Measurements from ENCODE around the gene PARP1.

Gene PARP1

GRCh38 chr1:226407497-226408284 lies at the start of gene PARP1:
TSS of gene PARP1 (minus strand) at chr1:226408093. CDS start at chr1:226407929, 164 bp downstream.
- DNase-seq = peak; percentile 89
- in situ Hi-C loops (cut with HindIII; ENCODE audit: low pct_ligation_motif_present, low pct_unique_long_range_greater_than_20kb, low sequenced_read_pairs) = no loop called here

GRCh38 chr1:226457307-226457712 lies 49.4 kb upstream of the PARP1 start:
- DNase-seq = no peak
- in situ Hi-C loops (cut with HindIII; ENCODE audit: low pct_ligation_motif_present, low pct_unique_long_range_greater_than_20kb, low sequenced_read_pairs) = no loop called here

GRCh38 chr1:226455843-226456242 lies 48.0 kb upstream of the PARP1 start:
- DNase-seq = no peak
- in situ Hi-C loops (cut with HindIII; ENCODE audit: low pct_ligation_motif_present, low pct_unique_long_range_greater_than_20kb, low sequenced_read_pairs) = no loop called here

- DNase-seq = no peak
- in situ Hi-C loops (cut with HindIII; ENCODE audit: low pct_ligation_motif_present, low pct_unique_long_range_greater_than_20kb, low sequenced_read_pairs) = no loop called here
Measured at GRCh38 chr1:226454349-226454748, 46.5 kb upstream of the PARP1 start.

- in situ Hi-C loops (cut with HindIII; ENCODE audit: low pct_ligation_motif_present, low pct_unique_long_range_greater_than_20kb, low sequenced_read_pairs) = no loop called here
- DNase-seq = no peak
Measured at GRCh38 chr1:226453015-226453704, 45.3 kb upstream of the PARP1 start.

GRCh38 chr1:226450688-226451087 lies 42.8 kb upstream of the PARP1 start:
- no peak for DNase-seq
- in situ Hi-C loops (cut with HindIII; ENCODE audit: low pct_ligation_motif_present, low pct_unique_long_range_greater_than_20kb, low sequenced_read_pairs) = no loop called here

GRCh38 chr1:226449823-226450222 lies 41.9 kb upstream of the PARP1 start:
- in situ Hi-C loops (cut with HindIII; ENCODE audit: low pct_ligation_motif_present, low pct_unique_long_range_greater_than_20kb, low sequenced_read_pairs) = no loop called here

GRCh38 chr1:226447932-226448665 lies 40.2 kb upstream of the PARP1 start:
- no peak for DNase-seq
- in situ Hi-C loops (cut with HindIII; ENCODE audit: low pct_ligation_motif_present, low pct_unique_long_range_greater_than_20kb, low sequenced_read_pairs) = no loop called here

More at GRCh38 chr1:226449823-226450222, 41.9 kb upstream of the PARP1 start:
- no peak for DNase-seq

GRCh38 chr1:226446094-226446493 lies 38.2 kb upstream of the PARP1 start:
- in situ Hi-C loops (cut with HindIII; ENCODE audit: low pct_ligation_motif_present, low pct_unique_long_range_greater_than_20kb, low sequenced_read_pairs) = no loop called here
- DNase-seq = no peak

- in situ Hi-C loops (cut with HindIII; ENCODE audit: low pct_ligation_motif_present, low pct_unique_long_range_greater_than_20kb, low sequenced_read_pairs) = no loop called here
- DNase-seq = no peak
Measured at GRCh38 chr1:226444901-226445300, 37.0 kb upstream of the PARP1 start.

GRCh38 chr1:226443439-226443838 lies 35.5 kb upstream of the PARP1 start:
- DNase-seq = no peak
- in situ Hi-C loops (cut with HindIII; ENCODE audit: low pct_ligation_motif_present, low pct_unique_long_range_greater_than_20kb, low sequenced_read_pairs) = no loop called here

GRCh38 chr1:226443033-226443432 lies 35.1 kb upstream of the PARP1 start:
- in situ Hi-C loops (cut with HindIII; ENCODE audit: low pct_ligation_motif_present, low pct_unique_long_range_greater_than_20kb, low sequenced_read_pairs) = no loop called here
- DNase-seq = no peak

GRCh38 chr1:226441629-226442028 lies 33.7 kb upstream of the PARP1 start:
- in situ Hi-C loops (cut with HindIII; ENCODE audit: low pct_ligation_motif_present, low pct_unique_long_range_greater_than_20kb, low sequenced_read_pairs) = no loop called here
- DNase-seq = no peak

GRCh38 chr1:226440512-226440911 lies 32.6 kb upstream of the PARP1 start:
- in situ Hi-C loops (cut with HindIII; ENCODE audit: low pct_ligation_motif_present, low pct_unique_long_range_greater_than_20kb, low sequenced_read_pairs) = no loop called here
- DNase-seq = no peak

GRCh38 chr1:226438007-226438406 lies 30.1 kb upstream of the PARP1 start:
- DNase-seq = peak; percentile 41
- in situ Hi-C loops (cut with HindIII; ENCODE audit: low pct_ligation_motif_present, low pct_unique_long_range_greater_than_20kb, low sequenced_read_pairs) = no loop called here

GRCh38 chr1:226436855-226437491 lies 29.1 kb upstream of the PARP1 start:
- no peak for DNase-seq

GRCh38 chr1:226436472-226436854 lies 28.6 kb upstream of the PARP1 start:
- in situ Hi-C loops (cut with HindIII; ENCODE audit: low pct_ligation_motif_present, low pct_unique_long_range_greater_than_20kb, low sequenced_read_pairs) = no loop called here
- DNase-seq = no peak

More at GRCh38 chr1:226436855-226437491, 29.1 kb upstream of the PARP1 start:
- in situ Hi-C loops (cut with HindIII; ENCODE audit: low pct_ligation_motif_present, low pct_unique_long_range_greater_than_20kb, low sequenced_read_pairs) = no loop called here

- DNase-seq = no peak
- in situ Hi-C loops (cut with HindIII; ENCODE audit: low pct_ligation_motif_present, low pct_unique_long_range_greater_than_20kb, low sequenced_read_pairs) = no loop called here
Measured at GRCh38 chr1:226433341-226433720, 25.4 kb upstream of the PARP1 start.
